Tibial nerve (tissue), 3 donors: Measurements from ENCODE around the gene IQCF6.

ENCODE experiments used
- POLR2A ChIP-seq, 2 donors: fragments of 450-650 bp; IDR thresholded peaks; one replicate each; pipeline ENCODE4 v1.6.1; 2017; ENCODE audit warnings: antibody characterized with exemption in 2 of 2, mild to moderate bottlenecking in 2 of 2, moderate library complexity in 2 of 2
- TF ChIP-seq, protein P1 (sequence below), 5 experiments: fragments of 200-600 bp in 3 of 5; fragments of 450-650 bp in 2 of 5; sonication (generic) in 3 of 5; IDR thresholded peaks; one replicate each; pipeline ENCODE4 v1.5.1; 2016 to 2019; ENCODE audit warnings: antibody characterized with exemption in 5 of 5, mild to moderate bottlenecking in 3 of 5, moderate library complexity in 2 of 5

DNA sequence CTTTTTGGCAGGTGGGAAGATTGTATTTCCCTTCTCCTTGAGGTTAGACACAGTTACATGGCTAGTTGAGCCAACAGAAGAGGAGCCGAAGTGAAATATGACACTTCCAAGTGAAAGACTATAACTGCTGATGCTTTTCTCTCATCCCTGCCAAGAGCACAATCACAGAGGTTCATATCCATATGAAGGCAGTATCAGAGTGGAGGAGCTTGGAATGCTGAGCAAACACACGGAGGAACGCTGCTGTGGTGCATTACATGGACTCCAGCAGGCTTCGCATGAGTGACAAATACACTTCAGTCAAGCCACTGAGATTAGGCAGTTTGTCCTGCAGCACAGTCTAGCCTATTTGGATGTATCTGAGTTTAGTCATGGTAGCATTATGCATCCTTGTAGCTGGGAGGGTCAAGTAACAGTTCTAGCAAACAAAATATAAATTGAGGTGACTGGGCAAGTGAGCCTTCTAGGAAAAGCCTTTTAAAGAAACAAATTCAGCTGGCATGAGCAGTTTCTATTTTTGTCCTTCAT lies 5.4 kb downstream of the IQCF6 start:
- TF ChIP-seq, protein P1, sequence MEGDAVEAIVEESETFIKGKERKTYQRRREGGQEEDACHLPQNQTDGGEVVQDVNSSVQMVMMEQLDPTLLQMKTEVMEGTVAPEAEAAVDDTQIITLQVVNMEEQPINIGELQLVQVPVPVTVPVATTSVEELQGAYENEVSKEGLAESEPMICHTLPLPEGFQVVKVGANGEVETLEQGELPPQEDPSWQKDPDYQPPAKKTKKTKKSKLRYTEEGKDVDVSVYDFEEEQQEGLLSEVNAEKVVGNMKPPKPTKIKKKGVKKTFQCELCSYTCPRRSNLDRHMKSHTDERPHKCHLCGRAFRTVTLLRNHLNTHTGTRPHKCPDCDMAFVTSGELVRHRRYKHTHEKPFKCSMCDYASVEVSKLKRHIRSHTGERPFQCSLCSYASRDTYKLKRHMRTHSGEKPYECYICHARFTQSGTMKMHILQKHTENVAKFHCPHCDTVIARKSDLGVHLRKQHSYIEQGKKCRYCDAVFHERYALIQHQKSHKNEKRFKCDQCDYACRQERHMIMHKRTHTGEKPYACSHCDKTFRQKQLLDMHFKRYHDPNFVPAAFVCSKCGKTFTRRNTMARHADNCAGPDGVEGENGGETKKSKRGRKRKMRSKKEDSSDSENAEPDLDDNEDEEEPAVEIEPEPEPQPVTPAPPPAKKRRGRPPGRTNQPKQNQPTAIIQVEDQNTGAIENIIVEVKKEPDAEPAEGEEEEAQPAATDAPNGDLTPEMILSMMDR (IDR thresholded peaks at IDR 0.05): no peak
- no peak for TF ChIP-seq POLR2A (IDR thresholded peaks at IDR 0.05)
